Measurements from ENCODE around the gene STOX2.

STOX2 gene

GRCh38 chr4:183906739-183907651 lies 1.9 kb downstream of the STOX2 start:
- H3K9me2 ChIP-seq (replicated peaks; ENCODE audit: insufficient read depth, low read length) = no peaks in the 10 kb centered on the region
- H3K27me3 ChIP-seq (ENCODE audit: low read length) = no peaks in the 10 kb centered on the region
- H3K9me3 ChIP-seq (ENCODE audit: insufficient read depth, low read length) = no peaks in the 10 kb centered on the region
- no peak overlapping the region for H2AFZ ChIP-seq (ENCODE audit: low read depth, low read length, severe bottlenecking)
- no peaks in the 10 kb centered on the region for H3K36me3 ChIP-seq (ENCODE audit: low read length)
- H3K4me2 ChIP-seq (ENCODE audit: low read depth, low read length, poor library complexity, severe bottlenecking) = no peak overlapping the region
- TF ChIP-seq EZH2phosphoT487 (conservative IDR thresholded peaks at IDR 0.05; ENCODE audit: low read length) (no peak), CTCF (IDR thresholded peaks at IDR 0.05; ENCODE audit: insufficient read depth, low read length, poor library complexity, severe bottlenecking) (no peak)
- H3K79me2 ChIP-seq (ENCODE audit: insufficient read depth, low read length) = no peaks in the 10 kb centered on the region
- no peak overlapping the region for H3K4me3 ChIP-seq (ENCODE audit: insufficient read depth, low read length, poor library complexity, severe bottlenecking)
- no peak overlapping the region for H3K9ac ChIP-seq (ENCODE audit: low read length)
- H3F3A ChIP-seq (ENCODE audit: insufficient read depth) = no peaks in the 10 kb centered on the region
- H3K27ac ChIP-seq (ENCODE audit: low read depth, low read length) = no peak overlapping the region
- no peaks in the 10 kb centered on the region for H4K20me1 ChIP-seq (ENCODE audit: low read depth, low read length)

DNA sequence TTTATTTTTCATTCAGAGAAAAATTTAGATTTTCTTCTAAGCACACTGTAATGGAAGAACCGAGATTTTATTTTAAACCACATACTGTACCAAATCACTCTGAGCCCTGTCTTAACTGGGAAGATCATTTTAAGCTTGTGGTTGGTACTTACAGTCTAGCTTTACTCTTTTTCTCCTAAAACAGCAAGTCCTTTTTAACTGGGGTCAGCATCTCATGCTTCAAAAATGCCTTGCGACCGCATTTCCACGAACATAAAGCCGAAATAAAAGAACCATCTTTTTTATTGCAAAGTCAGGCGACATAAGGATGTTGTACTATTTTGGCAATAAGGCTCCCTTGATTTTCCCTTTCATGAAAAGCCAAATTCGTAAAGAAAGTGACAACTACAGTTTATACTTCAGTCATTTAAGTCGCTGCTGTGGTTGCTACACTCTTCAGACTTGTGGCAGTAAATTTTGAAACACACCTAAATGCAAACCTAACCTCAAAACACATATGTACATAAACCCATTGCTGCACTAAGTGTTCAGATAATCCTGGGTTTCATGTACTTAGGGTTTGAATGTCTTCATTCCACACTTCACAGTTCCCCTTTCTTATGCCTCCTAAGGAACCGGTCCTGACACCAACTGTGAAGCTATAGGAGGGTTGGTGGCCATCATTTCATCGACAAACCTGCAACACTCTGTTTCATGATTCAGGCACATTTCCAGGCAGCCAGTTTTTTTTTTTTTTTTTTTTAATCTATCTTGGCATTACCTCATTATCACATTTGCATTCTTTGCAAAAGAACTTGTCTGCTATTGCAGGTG lies 3.0 kb downstream of the STOX2 start:
- no peak overlapping the region for H3K9ac ChIP-seq (ENCODE audit: low read length)
- H4K20me1 ChIP-seq (ENCODE audit: low read depth, low read length) = no peaks in the 10 kb centered on the region
- no peaks in the 10 kb centered on the region for H3K36me3 ChIP-seq (ENCODE audit: low read length)
- H3K27ac ChIP-seq (ENCODE audit: low read depth, low read length) = no peak overlapping the region
- no peak overlapping the region for H3K4me3 ChIP-seq (ENCODE audit: insufficient read depth, low read length, poor library complexity, severe bottlenecking)
- no peak overlapping the region for H2AFZ ChIP-seq (ENCODE audit: low read depth, low read length, severe bottlenecking)
- H3K79me2 ChIP-seq (ENCODE audit: insufficient read depth, low read length) = no peaks in the 10 kb centered on the region
- no peaks in the 10 kb centered on the region for H3K27me3 ChIP-seq (ENCODE audit: low read length)
- no peak overlapping the region for H3K4me2 ChIP-seq (ENCODE audit: low read depth, low read length, poor library complexity, severe bottlenecking)
- H3K9me2 ChIP-seq (replicated peaks; ENCODE audit: insufficient read depth, low read length) = no peaks in the 10 kb centered on the region
- no peaks in the 10 kb centered on the region for H3F3A ChIP-seq (ENCODE audit: insufficient read depth)
- TF ChIP-seq EZH2phosphoT487 (conservative IDR thresholded peaks at IDR 0.05; ENCODE audit: low read length) (no peak), CTCF (IDR thresholded peaks at IDR 0.05; ENCODE audit: insufficient read depth, low read length, poor library complexity, severe bottlenecking) (no peak)
- H3K9me3 ChIP-seq (ENCODE audit: insufficient read depth, low read length) = no peaks in the 10 kb centered on the region

- Histone ChIP-seq H3K9me2 (replicated peaks; ENCODE audit: insufficient read depth, low read length) (no peaks in the 10 kb centered on the region), H2AFZ (ENCODE audit: low read depth, low read length, severe bottlenecking) (no peak overlapping the region), H4K20me1 (ENCODE audit: low read depth, low read length) (no peaks in the 10 kb centered on the region), H3K9me3 (ENCODE audit: insufficient read depth, low read length) (no peaks in the 10 kb centered on the region), H3K4me2 (ENCODE audit: low read depth, low read length, poor library complexity, severe bottlenecking) (no peak overlapping the region), H3K27me3 (ENCODE audit: low read length) (no peaks in the 10 kb centered on the region), H3F3A (ENCODE audit: insufficient read depth) (no peaks in the 10 kb centered on the region), H3K27ac (ENCODE audit: low read depth, low read length) (no peak overlapping the region), H3K36me3 (ENCODE audit: low read length) (no peaks in the 10 kb centered on the region), H3K4me3 (ENCODE audit: insufficient read depth, low read length, poor library complexity, severe bottlenecking) (no peak overlapping the region), H3K9ac (ENCODE audit: low read length) (no peak overlapping the region), H3K79me2 (ENCODE audit: insufficient read depth, low read length) (no peaks in the 10 kb centered on the region)
- TF ChIP-seq EZH2phosphoT487 (conservative IDR thresholded peaks at IDR 0.05; ENCODE audit: low read length) (no peak), CTCF (IDR thresholded peaks at IDR 0.05; ENCODE audit: insufficient read depth, low read length, poor library complexity, severe bottlenecking) (no peak)
These were observed 4.1 kb downstream of the STOX2 start for GRCh38 chr4:183909187-183909586.
